NCI-H1105 (cell line): ENCODE measurements around the gene CEP112.

Experiments
- DNase-seq: peaks from one replicate; lab custom pipeline; 2025; lab: John Stamatoyannopoulos, UW

CEP112 gene

GRCh38 chr17:65930140-65930730 is 261.7 kb downstream of the CEP112 start:
- no peak for DNase-seq

- DNase-seq = no peak
Measured at GRCh38 chr17:65926599-65926998, 265.3 kb downstream of the CEP112 start.

GRCh38 chr17:65925606-65926307 is 266.2 kb downstream of the CEP112 start:
- no peak for DNase-seq

GRCh38 chr17:65920996-65921395 is 270.9 kb downstream of the CEP112 start:
- DNase-seq = no peak

GRCh38 chr17:65918916-65919315 is 273.0 kb downstream of the CEP112 start:
- no peak for DNase-seq

- no peak for DNase-seq
Measured at GRCh38 chr17:65918500-65918899, 273.4 kb downstream of the CEP112 start.

- no peak for DNase-seq
Measured at GRCh38 chr17:65917560-65917959, 274.4 kb downstream of the CEP112 start.

- DNase-seq = no peak
Measured at GRCh38 chr17:65916425-65916824, 275.5 kb downstream of the CEP112 start.

GRCh38 chr17:65914784-65915342 is 277.1 kb downstream of the CEP112 start:
- no peak for DNase-seq

- DNase-seq = no peak
Measured at GRCh38 chr17:65913326-65913850, 278.5 kb downstream of the CEP112 start.

GRCh38 chr17:65910836-65911235 is 281.1 kb downstream of the CEP112 start:
- no peak for DNase-seq

- DNase-seq = no peak
Measured at GRCh38 chr17:65902831-65903522, 289.0 kb downstream of the CEP112 start.

- DNase-seq = no peak
Measured at GRCh38 chr17:65902155-65902554, 289.8 kb downstream of the CEP112 start.

- no peak for DNase-seq
Measured at GRCh38 chr17:65901394-65901793, 290.5 kb downstream of the CEP112 start.

GRCh38 chr17:65900216-65900615 is 291.7 kb downstream of the CEP112 start:
- no peak for DNase-seq

- no peak for DNase-seq
Measured at GRCh38 chr17:65898651-65899050, 293.3 kb downstream of the CEP112 start.

GRCh38 chr17:65896889-65897288 is 295.0 kb downstream of the CEP112 start:
- no peak for DNase-seq

GRCh38 chr17:65895969-65896368 is 296.0 kb downstream of the CEP112 start:
- DNase-seq = no peak

GRCh38 chr17:65893692-65894279 is 298.1 kb downstream of the CEP112 start:
- DNase-seq = no peak

- no peak for DNase-seq
Measured at GRCh38 chr17:65892912-65893377, 299.0 kb downstream of the CEP112 start.

- DNase-seq = no peak
Measured at GRCh38 chr17:65891231-65891735, 300.6 kb downstream of the CEP112 start.

- no peak for DNase-seq
Measured at GRCh38 chr17:65888649-65889048, 303.3 kb downstream of the CEP112 start.
